DOHH2 (cell line): ENCODE measurements around the gene CAPN10.

Experiments used
- CTCF ChIP-seq: fragments of 200-600 bp; sonication (generic); IDR thresholded peaks from one replicate; pipeline ENCODE4 v1.5.1; 2014; ENCODE audit warnings: antibody characterized with exemption, mild to moderate bottlenecking, low read depth, low read length; ENCODE audit not compliant: poor library complexity, severe bottlenecking
- EZH2phosphoT487 ChIP-seq: fragments of 200-600 bp; sonication (generic); IDR thresholded peaks from 2 replicates; pipeline ENCODE4 v1.6.1; 2017; ENCODE audit warnings: borderline replicate concordance, mild to moderate bottlenecking, antibody characterized with exemption, low read length, moderate library complexity, mixed read lengths

GRCh38 chr2:240566203-240567136 is 20.1 kb upstream of the CAPN10 start:
- peak; percentile 77 for TF ChIP-seq CTCF
- no peak for TF ChIP-seq EZH2phosphoT487
